ENCODE results near the gene XIRP2.

XIRP2 gene

DNA sequence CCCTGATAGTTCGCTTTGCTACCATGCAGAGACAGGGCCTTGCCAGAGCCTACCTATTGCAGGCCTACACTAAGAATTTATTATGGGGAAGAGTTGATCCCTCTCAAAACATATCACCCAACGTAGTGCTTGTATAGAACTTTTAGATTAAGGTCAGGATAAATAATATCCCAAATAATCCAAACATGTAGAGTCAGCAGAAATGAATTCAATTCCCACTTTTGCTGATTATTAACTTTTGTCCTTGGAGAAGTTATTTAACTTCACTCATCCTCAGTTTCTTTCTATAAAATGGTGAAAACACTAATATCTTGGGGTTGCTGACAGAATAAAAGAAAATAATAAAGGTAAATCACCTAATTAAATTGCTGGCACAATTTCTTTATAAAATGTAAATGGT lies 294.1 kb downstream of the XIRP2 start:
- Histone ChIP-seq H3K4me3 (ENCODE audit: low read depth, low read length) (no peak overlapping the region), H3K27ac (no peak overlapping the region), H3K36me3 (replicated peaks) (no peaks in the 10 kb centered on the region), H3K27me3 (replicated peaks) (no peaks in the 10 kb centered on the region)
- no peak for DNase-seq
- TF ChIP-seq, protein P1, sequence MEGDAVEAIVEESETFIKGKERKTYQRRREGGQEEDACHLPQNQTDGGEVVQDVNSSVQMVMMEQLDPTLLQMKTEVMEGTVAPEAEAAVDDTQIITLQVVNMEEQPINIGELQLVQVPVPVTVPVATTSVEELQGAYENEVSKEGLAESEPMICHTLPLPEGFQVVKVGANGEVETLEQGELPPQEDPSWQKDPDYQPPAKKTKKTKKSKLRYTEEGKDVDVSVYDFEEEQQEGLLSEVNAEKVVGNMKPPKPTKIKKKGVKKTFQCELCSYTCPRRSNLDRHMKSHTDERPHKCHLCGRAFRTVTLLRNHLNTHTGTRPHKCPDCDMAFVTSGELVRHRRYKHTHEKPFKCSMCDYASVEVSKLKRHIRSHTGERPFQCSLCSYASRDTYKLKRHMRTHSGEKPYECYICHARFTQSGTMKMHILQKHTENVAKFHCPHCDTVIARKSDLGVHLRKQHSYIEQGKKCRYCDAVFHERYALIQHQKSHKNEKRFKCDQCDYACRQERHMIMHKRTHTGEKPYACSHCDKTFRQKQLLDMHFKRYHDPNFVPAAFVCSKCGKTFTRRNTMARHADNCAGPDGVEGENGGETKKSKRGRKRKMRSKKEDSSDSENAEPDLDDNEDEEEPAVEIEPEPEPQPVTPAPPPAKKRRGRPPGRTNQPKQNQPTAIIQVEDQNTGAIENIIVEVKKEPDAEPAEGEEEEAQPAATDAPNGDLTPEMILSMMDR (IDR thresholded peaks at IDR 0.05; ENCODE audit: low read depth, low read length, missing control alignments): no peak
- in situ Hi-C loops (cut with HindIII; ENCODE audit: low pct_ligation_motif_present, low sequenced_read_pairs): no loop called here

DNA sequence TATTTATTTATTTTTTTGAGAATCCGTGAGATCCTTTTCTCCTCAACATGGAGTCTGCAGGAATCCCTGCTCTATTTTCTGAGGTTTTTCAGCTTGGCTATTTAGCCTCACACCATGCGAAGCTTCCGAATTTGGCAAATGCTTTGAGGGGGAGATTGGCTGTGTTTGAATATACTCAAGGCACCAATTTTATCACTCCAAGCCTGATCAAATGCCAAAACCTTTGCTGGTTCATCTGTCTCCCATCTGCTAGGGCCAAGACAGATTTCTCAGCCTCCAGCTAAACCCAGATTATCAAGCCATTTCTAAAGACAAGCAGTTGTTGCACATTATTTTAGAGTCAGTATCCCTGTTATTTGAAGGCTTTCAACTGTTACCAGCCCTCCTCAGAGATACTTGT lies 295.7 kb downstream of the XIRP2 start:
- in situ Hi-C loops (cut with HindIII; ENCODE audit: low pct_ligation_motif_present, low sequenced_read_pairs): no loop called here
- H3K36me3 ChIP-seq (replicated peaks): no peaks in the 10 kb centered on the region
- no peak for DNase-seq
- TF ChIP-seq, protein P1 (IDR thresholded peaks at IDR 0.05; ENCODE audit: low read depth, low read length, missing control alignments): no peak
- no peak overlapping the region for H3K27ac ChIP-seq
- H3K4me3 ChIP-seq (ENCODE audit: low read depth, low read length): no peak overlapping the region
- H3K27me3 ChIP-seq (replicated peaks): no peaks in the 10 kb centered on the region

DNA sequence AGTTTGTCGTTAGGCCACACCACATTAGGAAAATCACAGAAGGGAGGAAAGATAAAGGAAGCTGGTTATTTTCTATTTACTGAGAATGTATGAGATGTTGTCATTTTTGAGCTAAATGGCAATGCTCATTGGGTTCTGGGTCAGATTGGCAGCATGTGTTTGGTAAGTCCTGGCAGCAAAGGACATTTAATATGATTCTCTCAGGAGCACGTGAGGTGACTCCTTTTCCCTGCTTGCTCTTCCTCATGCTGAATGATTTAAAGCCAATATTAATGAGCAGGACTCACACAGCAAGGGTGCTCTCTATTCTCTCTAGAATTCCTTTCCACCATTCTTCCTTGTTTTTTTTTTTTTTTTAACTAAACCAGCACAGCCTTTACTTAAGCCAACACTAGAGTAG lies 298.2 kb downstream of the XIRP2 start:
- TF ChIP-seq, protein P1 (IDR thresholded peaks at IDR 0.05; ENCODE audit: low read depth, low read length, missing control alignments): no peak
- H3K27ac ChIP-seq: no peak overlapping the region
- no peaks in the 10 kb centered on the region for H3K36me3 ChIP-seq (replicated peaks)
- H3K4me3 ChIP-seq (ENCODE audit: low read depth, low read length): no peak overlapping the region
- no peaks in the 10 kb centered on the region for H3K27me3 ChIP-seq (replicated peaks)
- in situ Hi-C loops (cut with HindIII; ENCODE audit: low pct_ligation_motif_present, low sequenced_read_pairs): no loop called here
- DNase-seq: no peak

DNA sequence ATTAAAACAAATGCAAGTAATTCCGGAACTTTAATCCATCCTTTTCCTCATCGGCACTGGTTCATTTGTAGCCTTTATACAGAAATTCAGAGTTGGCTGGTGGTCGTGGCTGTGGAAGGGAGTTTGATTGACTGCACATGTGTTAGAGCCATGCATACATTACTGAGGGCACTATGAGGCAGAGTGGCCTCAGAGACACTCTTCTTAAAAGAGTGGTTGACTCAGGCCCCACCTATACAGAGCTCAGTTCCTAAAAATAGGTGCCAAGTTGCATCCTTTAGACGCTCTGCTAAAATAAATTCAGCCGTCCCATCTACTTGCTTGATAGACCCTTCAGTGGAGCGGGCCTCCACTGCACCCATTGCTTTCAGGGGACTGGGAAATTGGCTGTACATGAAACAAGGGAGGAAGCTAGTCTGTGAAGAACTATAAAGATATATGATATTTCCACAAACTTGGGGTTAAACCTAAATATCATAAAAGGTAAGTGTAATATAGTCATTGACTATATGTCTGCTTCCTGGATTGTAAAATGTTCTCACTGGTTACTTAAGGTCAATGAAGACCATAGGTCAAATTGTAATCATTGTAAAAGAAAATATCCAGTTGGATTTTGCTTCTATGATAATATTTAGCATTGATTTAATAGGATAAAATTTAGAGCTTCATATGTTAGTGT lies 298.9 kb downstream of the XIRP2 start:
- Histone ChIP-seq H3K4me3 (ENCODE audit: low read depth, low read length) (no peak overlapping the region), H3K27me3 (replicated peaks) (no peaks in the 10 kb centered on the region), H3K36me3 (replicated peaks) (no peaks in the 10 kb centered on the region), H3K27ac (no peak overlapping the region)
- DNase-seq: no peak
- TF ChIP-seq, protein P1 (IDR thresholded peaks at IDR 0.05; ENCODE audit: low read depth, low read length, missing control alignments): no peak
- in situ Hi-C loops (cut with HindIII; ENCODE audit: low pct_ligation_motif_present, low sequenced_read_pairs): no loop called here

DNA sequence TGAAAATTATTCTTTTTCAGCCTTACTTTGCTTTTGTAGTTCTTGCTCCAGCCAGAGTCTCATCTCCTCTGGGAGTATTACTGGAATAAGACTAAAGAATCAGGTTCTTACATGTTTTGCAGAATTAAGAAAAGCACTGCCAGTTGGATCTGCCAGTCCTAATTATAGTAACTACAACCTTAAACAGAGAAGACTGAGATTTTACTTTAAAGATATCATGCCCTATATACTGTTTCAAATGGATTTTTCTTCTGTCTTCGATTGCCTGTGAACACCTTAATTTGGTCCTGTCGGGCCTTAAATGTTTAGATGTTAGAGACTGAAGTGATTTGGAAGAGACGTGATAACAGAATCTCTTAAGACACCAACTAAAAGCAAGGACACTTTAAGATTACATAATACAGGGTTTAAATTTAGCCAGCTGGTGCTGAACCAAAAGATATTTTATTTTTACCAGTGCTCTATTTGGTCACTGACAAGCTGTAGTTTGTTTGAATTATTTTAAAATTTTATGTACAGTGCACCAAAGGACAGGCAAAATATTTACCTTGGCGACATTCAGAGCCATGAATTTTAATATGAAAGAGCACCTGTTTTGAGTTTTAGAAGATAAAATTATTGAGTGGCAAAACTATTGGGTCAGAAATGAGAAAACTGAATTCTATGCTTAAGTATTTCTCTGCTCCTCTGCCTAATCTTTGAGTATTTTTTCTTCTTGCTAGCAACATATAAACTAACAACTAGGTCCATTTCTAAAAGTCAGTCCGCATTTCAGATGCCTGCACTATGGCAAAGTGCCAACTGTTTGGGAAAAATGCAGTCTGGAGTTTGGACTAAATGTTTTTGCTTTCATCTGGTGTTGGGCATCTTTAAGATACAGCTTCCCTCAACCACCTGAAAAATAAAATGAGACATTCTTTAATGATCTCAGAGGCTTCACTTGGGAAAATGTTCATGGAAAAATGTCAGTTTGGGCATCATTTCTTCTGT lies 300.0 kb downstream of the XIRP2 start:
- DNase-seq: no peak

More for the DNA sequence above, 300.0 kb downstream of the XIRP2 start:
- H3K36me3 ChIP-seq (replicated peaks): no peaks in the 10 kb centered on the region
- TF ChIP-seq, protein P1 (IDR thresholded peaks at IDR 0.05; ENCODE audit: low read depth, low read length, missing control alignments): no peak
- in situ Hi-C loops (cut with HindIII; ENCODE audit: low pct_ligation_motif_present, low sequenced_read_pairs): no loop called here
- no peaks in the 10 kb centered on the region for H3K27me3 ChIP-seq (replicated peaks)
- H3K4me3 ChIP-seq (ENCODE audit: low read depth, low read length): no peak overlapping the region
- no peak overlapping the region for H3K27ac ChIP-seq

Measured in brain microvascular endothelial cell (primary cell).